ENCODE measurements around the gene PDE4D. TPM values are rescaled to one million over a fixed set of nuclear protein-coding genes. Genes with fewer than 3 reads are reported as not detected.

PDE4D gene
- total RNA-seq, 1 experiment from 2014 or later: 3.6 TPM

DNA sequence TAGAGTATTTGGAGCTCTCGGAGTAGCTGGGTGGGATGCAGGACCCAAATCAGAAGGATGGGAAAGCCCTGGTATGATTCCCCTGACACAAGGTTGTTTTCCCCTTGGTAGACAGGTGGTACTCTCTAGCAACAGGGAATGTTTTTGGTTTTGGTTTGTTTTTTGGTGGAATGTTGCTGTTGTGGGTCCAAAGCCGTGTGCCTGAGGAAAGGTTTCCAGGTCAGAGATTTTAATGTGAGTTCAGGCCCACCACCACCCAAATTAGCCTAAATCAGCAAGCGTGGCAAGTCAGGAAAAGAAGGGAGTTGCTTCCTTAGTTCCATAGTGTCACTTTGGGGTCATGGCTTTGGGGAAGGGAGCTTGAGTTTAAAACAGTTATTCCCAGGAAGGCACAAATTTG lies 925.2 kb downstream of the PDE4D start:
- TF ChIP-seq, protein P1, sequence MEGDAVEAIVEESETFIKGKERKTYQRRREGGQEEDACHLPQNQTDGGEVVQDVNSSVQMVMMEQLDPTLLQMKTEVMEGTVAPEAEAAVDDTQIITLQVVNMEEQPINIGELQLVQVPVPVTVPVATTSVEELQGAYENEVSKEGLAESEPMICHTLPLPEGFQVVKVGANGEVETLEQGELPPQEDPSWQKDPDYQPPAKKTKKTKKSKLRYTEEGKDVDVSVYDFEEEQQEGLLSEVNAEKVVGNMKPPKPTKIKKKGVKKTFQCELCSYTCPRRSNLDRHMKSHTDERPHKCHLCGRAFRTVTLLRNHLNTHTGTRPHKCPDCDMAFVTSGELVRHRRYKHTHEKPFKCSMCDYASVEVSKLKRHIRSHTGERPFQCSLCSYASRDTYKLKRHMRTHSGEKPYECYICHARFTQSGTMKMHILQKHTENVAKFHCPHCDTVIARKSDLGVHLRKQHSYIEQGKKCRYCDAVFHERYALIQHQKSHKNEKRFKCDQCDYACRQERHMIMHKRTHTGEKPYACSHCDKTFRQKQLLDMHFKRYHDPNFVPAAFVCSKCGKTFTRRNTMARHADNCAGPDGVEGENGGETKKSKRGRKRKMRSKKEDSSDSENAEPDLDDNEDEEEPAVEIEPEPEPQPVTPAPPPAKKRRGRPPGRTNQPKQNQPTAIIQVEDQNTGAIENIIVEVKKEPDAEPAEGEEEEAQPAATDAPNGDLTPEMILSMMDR (conservative IDR thresholded peaks at IDR 0.05; ENCODE audit: low read depth, low read length): no peak
- TF ChIP-seq EZH2phosphoT487 (IDR thresholded peaks at IDR 0.05; ENCODE audit: borderline replicate concordance, low read length): no peak
- no peak for TF ChIP-seq EZH2 (IDR thresholded peaks at IDR 0.05; ENCODE audit: low read length, unreplicated experiment)
- Histone ChIP-seq H3K4me2 (ENCODE audit: low read length) (no peak overlapping the region), H3K27me3 (ENCODE audit: low read length) (no peaks in the 10 kb centered on the region), H3K27ac (ENCODE audit: low read length) (no peak overlapping the region), H3K9me3 (ENCODE audit: low read length) (no peaks in the 10 kb centered on the region), H3K79me2 (ENCODE audit: low read length) (no peaks in the 10 kb centered on the region), H2AFZ (ENCODE audit: low read length) (no peak overlapping the region), H3K4me3 (ENCODE audit: low read length) (no peak overlapping the region), H3K4me1 (ENCODE audit: insufficient read depth, low read length) (peaks cover 3% of the 10 kb centered on the region; the same call in 1 of the 2 replicates), H3K36me3 (ENCODE audit: low read depth, low read length) (no peaks in the 10 kb centered on the region), H4K20me1 (ENCODE audit: low read length) (no peaks in the 10 kb centered on the region), H3K9me2 (replicated peaks; ENCODE audit: low read length) (no peaks in the 10 kb centered on the region), H3K9ac (ENCODE audit: low read length) (no peak overlapping the region), H3F3A (ENCODE audit: low read length, unreplicated experiment) (no peaks in the 10 kb centered on the region)
- intact Hi-C loops (cut with micrococcal nuclease): no loop called here
- ATAC-seq (no peak), DNase-seq (no peak)
- POLR2A ChIA-PET (ENCODE audit: unreplicated experiment): no interaction called here
- BruUV-seq (replicated peaks): no TSS peak
- CTCF ChIA-PET: no interaction called here

DNA sequence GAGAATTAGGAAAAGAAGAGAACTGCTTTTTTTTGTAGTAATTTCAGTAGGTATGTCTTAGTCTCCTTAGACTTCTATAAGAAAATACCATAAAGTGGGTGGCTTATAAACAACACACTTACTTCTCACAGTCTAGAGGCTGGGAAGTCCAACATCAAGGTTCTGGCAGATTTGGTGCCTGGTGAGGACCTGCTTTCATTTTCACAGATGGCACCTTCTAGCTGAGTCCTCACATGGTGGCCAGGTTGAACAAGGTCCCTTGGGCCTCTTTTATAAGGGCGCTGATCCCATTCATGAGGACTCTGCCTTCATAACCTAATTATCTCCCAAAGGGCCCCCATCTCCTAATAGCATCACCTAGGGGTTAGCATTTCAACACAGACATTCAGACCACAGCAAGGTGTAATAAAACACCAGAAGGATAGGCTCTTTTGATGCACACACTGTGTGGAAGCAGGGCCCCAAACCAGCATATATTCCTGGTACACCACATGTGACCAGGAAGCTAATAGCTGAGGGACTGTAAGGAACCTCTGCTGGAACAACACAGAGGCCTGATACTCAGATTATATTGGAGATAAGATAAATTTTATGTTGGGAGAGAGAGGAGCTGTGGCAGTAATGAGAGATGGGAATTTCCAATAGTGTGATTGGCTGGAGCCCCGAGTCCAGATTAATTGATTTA lies 925.8 kb downstream of the PDE4D start:
- no TSS peak for BruUV-seq (replicated peaks)
- Histone ChIP-seq H3K9me3 (ENCODE audit: low read length) (no peaks in the 10 kb centered on the region), H3K9me2 (replicated peaks; ENCODE audit: low read length) (no peaks in the 10 kb centered on the region), H2AFZ (ENCODE audit: low read length) (no peak overlapping the region), H3F3A (ENCODE audit: low read length, unreplicated experiment) (no peaks in the 10 kb centered on the region), H3K9ac (ENCODE audit: low read length) (no peak overlapping the region), H3K27me3 (ENCODE audit: low read length) (no peaks in the 10 kb centered on the region), H3K79me2 (ENCODE audit: low read length) (no peaks in the 10 kb centered on the region), H3K27ac (ENCODE audit: low read length) (no peak overlapping the region), H3K4me1 (ENCODE audit: insufficient read depth, low read length) (no peaks in the 10 kb centered on the region), H3K4me2 (ENCODE audit: low read length) (no peak overlapping the region), H3K36me3 (ENCODE audit: low read depth, low read length) (no peaks in the 10 kb centered on the region), H3K4me3 (ENCODE audit: low read length) (no peak overlapping the region), H4K20me1 (ENCODE audit: low read length) (no peaks in the 10 kb centered on the region)
- POLR2A ChIA-PET (ENCODE audit: unreplicated experiment): no interaction called here
- TF ChIP-seq, protein P1 (conservative IDR thresholded peaks at IDR 0.05; ENCODE audit: low read depth, low read length): no peak
- TF ChIP-seq EZH2 (IDR thresholded peaks at IDR 0.05; ENCODE audit: low read length, unreplicated experiment): no peak
- no peak for TF ChIP-seq EZH2phosphoT487 (IDR thresholded peaks at IDR 0.05; ENCODE audit: borderline replicate concordance, low read length)
- ATAC-seq (no peak), DNase-seq (no peak)
- CTCF ChIA-PET: no interaction called here
- intact Hi-C loops (cut with micrococcal nuclease): no loop called here

DNA sequence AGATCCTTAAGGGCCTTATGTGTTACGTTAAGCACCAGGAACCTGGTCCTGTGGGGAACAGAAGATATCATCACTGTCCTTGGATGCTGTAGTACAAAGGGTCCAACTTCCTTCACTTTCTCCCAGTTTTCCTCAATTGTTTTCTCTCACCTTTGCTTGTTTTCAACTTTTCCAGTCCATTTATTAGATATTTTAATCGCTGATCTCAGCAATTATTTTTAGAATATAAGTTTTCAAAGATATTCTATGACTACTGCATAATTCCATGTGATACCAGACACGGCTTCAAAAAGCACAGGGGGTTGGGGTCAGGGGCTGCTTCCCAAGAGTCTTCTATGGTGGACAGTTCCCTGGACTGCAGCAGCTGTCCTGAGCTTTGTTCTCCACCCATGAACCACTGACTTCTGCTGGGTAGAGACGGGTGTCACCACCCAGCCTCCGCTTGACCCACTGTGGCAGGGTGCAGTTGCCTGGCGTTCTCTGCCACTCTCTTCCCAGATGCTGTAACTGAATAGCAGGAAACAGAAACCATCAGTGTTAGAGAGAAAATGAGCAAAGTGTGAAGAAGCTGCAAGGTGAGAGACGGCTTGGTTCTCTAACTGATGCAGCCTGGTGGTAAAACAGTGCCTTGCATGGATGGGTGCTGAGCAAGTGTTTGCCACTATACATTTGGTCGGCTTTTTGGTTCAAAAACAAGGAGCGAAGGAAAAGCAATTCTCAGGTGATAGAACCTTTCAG lies 927.7 kb downstream of the PDE4D start:
- intact Hi-C loops (cut with micrococcal nuclease): no loop called here
- H3K9me3 ChIP-seq (ENCODE audit: low read length): no peaks in the 10 kb centered on the region
- no peaks in the 10 kb centered on the region for H3K4me1 ChIP-seq (ENCODE audit: insufficient read depth, low read length)
- H3K27me3 ChIP-seq (ENCODE audit: low read length): no peaks in the 10 kb centered on the region
- no TSS peak for BruUV-seq (replicated peaks)
- TF ChIP-seq, protein P1 (conservative IDR thresholded peaks at IDR 0.05; ENCODE audit: low read depth, low read length): no peak
- no peak for TF ChIP-seq EZH2phosphoT487 (IDR thresholded peaks at IDR 0.05; ENCODE audit: borderline replicate concordance, low read length)
- TF ChIP-seq EZH2 (IDR thresholded peaks at IDR 0.05; ENCODE audit: low read length, unreplicated experiment): no peak
- CTCF ChIA-PET: no interaction called here
- H3K4me2 ChIP-seq (ENCODE audit: low read length): no peak overlapping the region
- H3K4me3 ChIP-seq (ENCODE audit: low read length): no peak overlapping the region
- no peaks in the 10 kb centered on the region for H4K20me1 ChIP-seq (ENCODE audit: low read length)
- H3F3A ChIP-seq (ENCODE audit: low read length, unreplicated experiment): no peaks in the 10 kb centered on the region
- no peaks in the 10 kb centered on the region for H3K36me3 ChIP-seq (ENCODE audit: low read depth, low read length)
- DNase-seq: no peak
- ATAC-seq: no peak
- H3K79me2 ChIP-seq (ENCODE audit: low read length): no peaks in the 10 kb centered on the region
- no peak overlapping the region for H2AFZ ChIP-seq (ENCODE audit: low read length)
- H3K27ac ChIP-seq (ENCODE audit: low read length): no peak overlapping the region
- no peaks in the 10 kb centered on the region for H3K9me2 ChIP-seq (replicated peaks; ENCODE audit: low read length)
- no peak overlapping the region for H3K9ac ChIP-seq (ENCODE audit: low read length)
- POLR2A ChIA-PET (ENCODE audit: unreplicated experiment): no interaction called here
